ENCODE data around the gene NFIB. TPM values are rescaled to one million over a fixed set of nuclear protein-coding genes. Genes with fewer than 3 reads are reported as not detected.

The NFIB gene
- total RNA-seq, 1 experiment from 2014 or later = 35.1 TPM

DNA sequence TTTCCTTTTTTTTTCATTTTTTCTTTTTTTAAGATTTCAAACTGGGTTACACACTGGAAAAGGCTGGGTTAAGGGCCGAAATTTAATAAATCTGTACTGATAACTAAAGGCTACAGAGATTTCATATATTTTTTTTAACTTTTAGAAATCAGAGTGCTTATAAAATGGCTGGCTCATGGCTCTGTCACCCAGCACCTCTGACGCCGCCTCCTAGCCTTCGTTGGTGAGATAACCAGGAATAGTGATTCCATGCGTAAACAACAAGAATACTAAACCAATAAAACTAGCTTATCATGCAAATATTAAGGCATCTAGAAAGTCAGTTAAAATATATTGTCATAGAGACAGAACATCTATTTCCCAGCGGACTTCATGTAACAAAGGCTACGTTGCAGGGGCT lies 226.4 kb downstream of the NFIB start:
- Histone ChIP-seq H3K9me2 (ENCODE audit: insufficient read depth) (no peaks in the 10 kb centered on the region), H3K27ac (no peak overlapping the region), H3K36me3 (ENCODE audit: low read depth) (no peaks in the 10 kb centered on the region), H3K27me3 (ENCODE audit: insufficient read depth, low read depth) (no peaks in the 10 kb centered on the region), H4K20me1 (ENCODE audit: insufficient read depth) (no peaks in the 10 kb centered on the region), H3F3A (ENCODE audit: insufficient read depth, low read depth) (no peaks in the 10 kb centered on the region), H3K9me3 (ENCODE audit: insufficient read depth, low read depth) (no peaks in the 10 kb centered on the region), H2AFZ (no peak overlapping the region), H3K4me3 (no peak overlapping the region), H3K4me2 (no peak overlapping the region), H3K79me2 (ENCODE audit: low read depth) (no peaks in the 10 kb centered on the region), H3K4me1 (replicated peaks; ENCODE audit: insufficient read depth) (no peaks in the 10 kb centered on the region)
- no TSS peak for BruUV-seq (replicated peaks)
- no peak for DNase-seq
- TF ChIP-seq EZH2 (IDR thresholded peaks at IDR 0.05; ENCODE audit: low read depth) = no peak
- TF ChIP-seq, protein P1, sequence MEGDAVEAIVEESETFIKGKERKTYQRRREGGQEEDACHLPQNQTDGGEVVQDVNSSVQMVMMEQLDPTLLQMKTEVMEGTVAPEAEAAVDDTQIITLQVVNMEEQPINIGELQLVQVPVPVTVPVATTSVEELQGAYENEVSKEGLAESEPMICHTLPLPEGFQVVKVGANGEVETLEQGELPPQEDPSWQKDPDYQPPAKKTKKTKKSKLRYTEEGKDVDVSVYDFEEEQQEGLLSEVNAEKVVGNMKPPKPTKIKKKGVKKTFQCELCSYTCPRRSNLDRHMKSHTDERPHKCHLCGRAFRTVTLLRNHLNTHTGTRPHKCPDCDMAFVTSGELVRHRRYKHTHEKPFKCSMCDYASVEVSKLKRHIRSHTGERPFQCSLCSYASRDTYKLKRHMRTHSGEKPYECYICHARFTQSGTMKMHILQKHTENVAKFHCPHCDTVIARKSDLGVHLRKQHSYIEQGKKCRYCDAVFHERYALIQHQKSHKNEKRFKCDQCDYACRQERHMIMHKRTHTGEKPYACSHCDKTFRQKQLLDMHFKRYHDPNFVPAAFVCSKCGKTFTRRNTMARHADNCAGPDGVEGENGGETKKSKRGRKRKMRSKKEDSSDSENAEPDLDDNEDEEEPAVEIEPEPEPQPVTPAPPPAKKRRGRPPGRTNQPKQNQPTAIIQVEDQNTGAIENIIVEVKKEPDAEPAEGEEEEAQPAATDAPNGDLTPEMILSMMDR (conservative IDR thresholded peaks at IDR 0.05) = no peak
- intact Hi-C loops (cut with micrococcal nuclease; ENCODE audit: unreplicated experiment) = no loop called here
- ChIA-PET CTCF (no interaction called here), POLR2A (ENCODE audit: unreplicated experiment) (no interaction called here)

DNA sequence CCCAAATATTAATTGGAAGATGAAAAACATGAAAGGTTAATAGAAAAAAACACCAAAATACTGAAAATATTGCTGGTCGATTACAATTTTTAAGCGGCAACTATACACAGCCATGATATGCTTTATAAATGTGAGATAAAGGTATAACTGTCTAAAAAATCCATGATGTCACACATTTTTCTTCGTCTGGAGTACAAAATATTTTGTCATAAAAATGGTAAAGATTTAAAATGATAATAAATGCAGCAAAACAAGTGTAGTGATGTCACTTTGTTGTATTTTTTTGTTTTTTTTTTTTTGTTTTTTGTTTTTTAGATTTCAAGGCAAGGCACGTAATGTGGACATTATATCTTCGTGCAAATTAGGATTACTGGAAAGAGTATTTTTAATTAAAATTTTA lies 227.4 kb downstream of the NFIB start:
- intact Hi-C loops (cut with micrococcal nuclease; ENCODE audit: unreplicated experiment) = no loop called here
- Histone ChIP-seq H3K4me2 (no peak overlapping the region), H3F3A (ENCODE audit: insufficient read depth, low read depth) (no peaks in the 10 kb centered on the region), H3K79me2 (ENCODE audit: low read depth) (no peaks in the 10 kb centered on the region), H3K9me2 (ENCODE audit: insufficient read depth) (no peaks in the 10 kb centered on the region), H3K36me3 (ENCODE audit: low read depth) (no peaks in the 10 kb centered on the region), H4K20me1 (ENCODE audit: insufficient read depth) (no peaks in the 10 kb centered on the region), H3K9me3 (ENCODE audit: insufficient read depth, low read depth) (no peaks in the 10 kb centered on the region), H3K27ac (no peak overlapping the region), H3K4me3 (no peak overlapping the region), H3K4me1 (replicated peaks; ENCODE audit: insufficient read depth) (no peaks in the 10 kb centered on the region), H2AFZ (no peak overlapping the region), H3K27me3 (ENCODE audit: insufficient read depth, low read depth) (no peaks in the 10 kb centered on the region)
- ChIA-PET POLR2A (ENCODE audit: unreplicated experiment) (no interaction called here), CTCF (no interaction called here)
- no peak for DNase-seq
- TF ChIP-seq, protein P1 (conservative IDR thresholded peaks at IDR 0.05) = no peak
- TF ChIP-seq EZH2 (IDR thresholded peaks at IDR 0.05; ENCODE audit: low read depth) = no peak
- no TSS peak for BruUV-seq (replicated peaks)

DNA sequence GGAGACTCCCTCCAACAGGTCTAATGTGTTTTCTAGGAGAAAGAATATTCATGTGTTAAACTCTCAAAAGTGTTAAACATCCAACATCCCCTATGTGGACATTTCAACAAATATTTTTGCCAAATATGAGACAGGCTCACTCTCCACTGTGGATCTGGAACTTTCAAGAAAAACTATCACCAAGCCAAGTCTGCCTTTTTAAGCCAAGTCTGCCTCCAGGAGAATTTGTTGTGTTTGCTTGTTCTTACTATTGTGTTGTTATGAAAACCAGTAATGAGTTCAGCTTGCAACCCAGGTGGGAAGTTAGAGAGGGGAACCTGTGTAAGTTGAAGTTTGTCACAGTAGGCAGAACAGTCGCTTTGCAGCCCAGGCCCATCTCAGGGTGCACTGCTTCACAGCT lies 228.1 kb downstream of the NFIB start:
- no peaks in the 10 kb centered on the region for H3K79me2 ChIP-seq (ENCODE audit: low read depth)
- intact Hi-C loops (cut with micrococcal nuclease; ENCODE audit: unreplicated experiment) = no loop called here
- BruUV-seq (replicated peaks) = no TSS peak
- no peak for DNase-seq
- TF ChIP-seq, protein P1 (conservative IDR thresholded peaks at IDR 0.05) = no peak
- TF ChIP-seq EZH2 (IDR thresholded peaks at IDR 0.05; ENCODE audit: low read depth) = no peak
- H3K9me3 ChIP-seq (ENCODE audit: insufficient read depth, low read depth) = no peaks in the 10 kb centered on the region
- H4K20me1 ChIP-seq (ENCODE audit: insufficient read depth) = no peaks in the 10 kb centered on the region
- H3K4me2 ChIP-seq = no peak overlapping the region
- H3K36me3 ChIP-seq (ENCODE audit: low read depth) = no peaks in the 10 kb centered on the region
- no peaks in the 10 kb centered on the region for H3K27me3 ChIP-seq (ENCODE audit: insufficient read depth, low read depth)
- H3F3A ChIP-seq (ENCODE audit: insufficient read depth, low read depth) = no peaks in the 10 kb centered on the region
- no peaks in the 10 kb centered on the region for H3K9me2 ChIP-seq (ENCODE audit: insufficient read depth)
- H2AFZ ChIP-seq = no peak overlapping the region
- H3K4me1 ChIP-seq (replicated peaks; ENCODE audit: insufficient read depth) = no peaks in the 10 kb centered on the region
- H3K27ac ChIP-seq = no peak overlapping the region
- ChIA-PET POLR2A (ENCODE audit: unreplicated experiment) (no interaction called here), CTCF (no interaction called here)
- no peak overlapping the region for H3K4me3 ChIP-seq

All from PC-9 (cell line).